NCI-H82 (cell line): ENCODE data around the gene IKBKE.
A peak's percentile ranks its signal among the peaks of the same experiment; 100 is the strongest.
"Not testable (repeated sequence)": the region's sequence is repeated elsewhere in the genome, so short reads cannot be mapped to it uniquely, and the experiment has no call there.

Experiments used
- DNase-seq: peaks from one replicate; lab custom pipeline; 2025; lab: John Stamatoyannopoulos, UW

IKBKE gene

DNA sequence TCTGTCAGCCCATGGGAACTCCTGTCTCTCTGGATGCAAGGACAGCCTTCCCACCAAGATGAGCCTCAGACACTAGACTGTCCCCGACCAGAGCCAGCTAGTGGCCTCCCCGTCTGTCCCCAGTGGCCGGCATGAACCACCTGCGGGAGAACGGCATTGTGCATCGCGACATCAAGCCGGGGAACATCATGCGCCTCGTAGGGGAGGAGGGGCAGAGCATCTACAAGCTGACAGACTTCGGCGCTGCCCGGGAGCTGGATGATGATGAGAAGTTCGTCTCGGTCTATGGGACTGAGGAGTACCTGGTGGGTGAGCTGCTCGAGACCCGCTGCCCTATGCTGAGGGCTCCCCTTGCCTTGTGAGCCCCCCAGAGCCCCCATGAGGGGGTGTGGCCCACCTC is 5.8 kb downstream of the IKBKE start:
- DNase-seq, result no peak

GRCh38 chr1:206476591-206476990 is 6.3 kb downstream of the IKBKE start:
- DNase-seq, result peak; percentile 60

DNA sequence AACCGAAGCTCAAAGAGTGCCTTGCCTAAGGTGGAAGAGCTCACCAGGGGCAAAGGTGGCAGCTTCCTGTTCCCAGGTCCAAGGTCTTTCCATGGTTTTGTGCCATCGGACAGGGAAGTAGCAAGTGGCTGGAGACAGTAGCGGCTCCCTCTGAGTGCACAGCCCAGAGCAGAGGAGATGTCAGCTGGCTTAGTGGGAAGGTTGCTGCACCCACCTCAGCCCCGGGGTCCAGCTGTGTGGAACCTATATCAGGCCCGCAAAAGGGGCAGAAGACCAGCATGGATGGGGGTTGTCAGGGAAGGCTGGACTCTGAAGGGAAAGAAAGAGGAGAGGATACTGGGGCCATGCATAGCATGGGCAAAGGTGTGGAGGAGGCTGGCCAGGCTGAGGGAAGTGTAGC is 6.8 kb downstream of the IKBKE start:
- DNase-seq, result no peak

DNA sequence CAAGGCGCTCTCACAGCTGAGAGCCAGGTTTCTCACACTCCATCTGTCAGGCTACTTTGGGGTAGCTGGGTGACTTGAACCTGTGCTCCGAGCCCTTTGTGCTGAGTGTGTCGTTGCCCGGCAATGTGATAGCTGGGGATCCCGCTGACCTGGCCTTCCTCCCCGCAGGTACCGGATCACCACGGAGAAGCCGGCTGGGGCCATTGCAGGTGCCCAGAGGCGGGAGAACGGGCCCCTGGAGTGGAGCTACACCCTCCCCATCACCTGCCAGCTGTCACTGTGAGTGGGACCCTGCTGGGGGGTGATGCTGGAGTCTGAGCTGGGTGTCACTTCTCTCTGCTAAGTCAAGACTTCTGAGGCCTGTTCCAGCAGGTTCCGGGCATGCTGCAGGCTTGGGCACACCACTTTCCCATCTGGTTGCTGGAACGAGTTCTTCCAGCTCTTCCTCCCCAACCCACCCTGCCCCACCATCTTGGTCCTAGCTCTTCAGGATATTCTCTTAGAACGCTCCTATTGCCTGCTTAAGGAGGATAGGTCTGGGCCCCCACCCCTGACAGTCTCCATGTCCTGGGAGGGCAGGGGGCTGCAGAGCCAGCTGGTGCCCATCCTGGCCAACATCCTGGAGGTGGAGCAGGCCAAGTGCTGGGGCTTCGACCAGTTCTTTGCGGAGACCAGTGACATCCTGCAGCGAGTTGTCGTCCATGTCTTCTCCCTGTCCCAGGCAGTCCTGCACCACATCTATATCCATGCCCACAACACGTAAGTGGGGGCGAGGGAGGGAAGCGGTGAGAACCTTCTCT is 7.5 kb downstream of the IKBKE start:
- no peak for DNase-seq

GRCh38 chr1:206478746-206479145 is 8.5 kb downstream of the IKBKE start:
- DNase-seq, result no peak

- peak; percentile 93 for DNase-seq
Observed at GRCh38 chr1:206479183-206480125, 9.2 kb downstream of the IKBKE start.

GRCh38 chr1:206480211-206480610 is 9.9 kb downstream of the IKBKE start:
- no peak for DNase-seq

DNA sequence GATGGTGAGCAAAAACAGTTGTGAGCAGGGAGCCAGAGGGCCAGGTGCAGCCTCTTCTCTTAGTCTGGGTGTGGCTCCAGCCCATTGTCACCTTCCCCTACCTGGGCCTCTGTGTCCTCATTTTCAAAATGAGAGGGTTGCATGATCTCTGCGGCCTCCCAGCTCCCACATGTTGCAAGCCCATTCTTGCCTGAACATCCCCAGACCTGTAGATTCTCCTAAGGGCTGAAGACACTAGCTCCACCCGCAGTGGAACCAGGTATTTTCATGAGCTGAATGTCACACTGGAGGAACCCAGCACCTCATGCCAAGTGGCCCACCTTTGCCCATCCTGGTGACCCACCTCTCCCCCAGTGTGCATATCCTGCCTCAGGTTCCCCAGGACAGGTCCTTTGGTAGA is 12.3 kb downstream of the IKBKE start:
- DNase-seq, result no peak

- DNase-seq, result not testable (repeated sequence)
Observed at GRCh38 chr1:206483864-206484263, 13.6 kb downstream of the IKBKE start.

DNA sequence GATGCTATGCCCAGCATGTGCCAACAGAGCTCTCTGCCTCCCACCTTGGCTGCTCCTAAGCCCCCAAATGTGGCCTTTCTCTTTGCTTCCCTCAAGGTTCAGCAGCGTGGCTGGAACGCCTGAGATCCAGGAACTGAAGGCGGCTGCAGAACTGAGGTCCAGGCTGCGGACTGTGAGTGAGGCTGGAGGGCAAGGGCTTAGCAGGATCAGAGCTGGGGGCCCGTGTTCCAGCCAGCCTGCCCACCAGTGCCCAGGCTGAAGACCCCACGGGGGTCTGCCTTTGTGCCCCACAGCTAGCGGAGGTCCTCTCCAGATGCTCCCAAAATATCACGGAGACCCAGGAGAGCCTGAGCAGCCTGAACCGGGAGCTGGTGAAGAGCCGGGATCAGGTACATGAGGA is 14.6 kb downstream of the IKBKE start:
- no peak for DNase-seq

DNA sequence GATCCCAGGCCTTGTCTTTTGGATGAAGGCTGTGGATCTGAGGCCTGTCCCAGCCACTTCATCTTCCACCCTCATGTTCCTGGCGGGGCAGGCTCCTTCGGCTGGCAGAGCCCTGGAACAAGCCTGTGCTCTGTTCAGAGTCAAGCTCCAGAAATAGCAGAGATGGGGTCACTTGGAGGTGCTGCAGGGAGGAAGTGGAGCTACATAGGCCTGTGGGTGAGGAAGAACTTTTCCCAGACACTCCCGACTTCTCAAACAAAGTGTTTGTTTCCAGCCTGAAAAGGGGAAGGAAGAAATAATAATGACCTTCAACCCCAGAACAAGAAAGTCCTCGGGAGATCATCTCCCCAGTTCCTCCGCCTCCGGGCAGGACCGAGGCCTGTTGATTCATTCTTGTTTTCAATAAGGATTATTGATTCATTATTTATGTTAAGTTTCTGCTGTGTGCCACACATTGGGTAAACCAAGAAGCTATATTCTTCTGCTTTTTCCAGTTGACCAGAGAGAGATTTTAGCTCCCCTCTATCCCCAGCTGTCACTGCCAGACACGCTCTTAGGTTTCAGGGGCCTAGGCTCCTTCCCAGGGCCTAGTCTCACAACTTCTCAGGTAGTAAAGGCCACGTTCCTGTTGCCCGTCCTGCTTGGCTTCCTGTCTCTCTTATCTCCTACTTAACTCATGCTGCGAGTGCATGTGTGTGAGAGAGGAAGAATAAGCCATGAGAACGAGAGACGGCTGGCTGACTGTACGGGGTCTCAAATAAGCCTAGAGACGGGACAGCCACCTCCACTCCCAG is 16.9 kb downstream of the IKBKE start:
- DNase-seq, result no peak

DNA sequence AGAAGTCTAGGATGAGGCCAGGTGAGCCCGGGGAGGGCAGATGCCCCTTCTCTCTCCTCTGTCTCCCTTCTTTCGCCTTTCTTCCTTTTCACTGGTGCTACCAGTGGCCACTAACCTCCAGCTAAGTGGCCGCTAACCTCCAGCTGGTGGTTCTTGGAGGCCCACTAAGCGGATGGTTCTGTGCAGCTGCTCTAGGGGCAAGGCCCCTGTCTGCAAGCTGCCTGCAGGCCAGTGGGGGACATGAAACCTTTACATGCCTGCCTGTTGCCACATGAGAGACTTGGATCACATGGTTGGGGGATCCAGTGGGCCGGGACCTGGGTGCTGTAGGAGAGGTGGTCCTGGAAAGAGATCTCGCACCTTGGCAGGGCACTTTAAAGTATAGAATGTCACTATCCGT is 17.7 kb downstream of the IKBKE start:
- DNase-seq, result no peak

DNA sequence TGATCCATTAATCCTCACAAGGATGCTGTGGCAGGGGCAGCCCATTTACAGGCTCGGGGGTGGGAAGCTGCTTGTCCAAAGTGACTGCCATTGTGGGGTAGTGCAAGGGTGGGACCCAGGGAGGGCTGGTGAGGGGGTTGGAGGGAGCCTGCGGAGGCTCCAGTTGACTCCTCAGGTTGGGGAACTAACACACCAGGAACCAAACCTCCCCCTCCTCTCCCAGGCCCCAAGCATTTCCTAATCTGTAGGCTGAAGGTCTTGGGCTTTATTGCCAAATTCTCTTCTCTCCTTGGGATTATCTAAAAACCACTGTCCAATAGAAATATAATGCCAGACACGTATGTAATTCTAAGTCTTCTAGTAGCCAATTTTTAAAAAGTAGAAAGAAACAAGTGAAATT is 18.2 kb downstream of the IKBKE start:
- DNase-seq, result no peak

- DNase-seq, result peak; percentile 91
Observed at GRCh38 chr1:206489980-206490770, 19.9 kb downstream of the IKBKE start.

GRCh38 chr1:206490771-206491405 is 20.6 kb downstream of the IKBKE start:
- DNase-seq, result no peak

GRCh38 chr1:206491616-206492015 is 21.3 kb downstream of the IKBKE start:
- DNase-seq, result no peak

DNA sequence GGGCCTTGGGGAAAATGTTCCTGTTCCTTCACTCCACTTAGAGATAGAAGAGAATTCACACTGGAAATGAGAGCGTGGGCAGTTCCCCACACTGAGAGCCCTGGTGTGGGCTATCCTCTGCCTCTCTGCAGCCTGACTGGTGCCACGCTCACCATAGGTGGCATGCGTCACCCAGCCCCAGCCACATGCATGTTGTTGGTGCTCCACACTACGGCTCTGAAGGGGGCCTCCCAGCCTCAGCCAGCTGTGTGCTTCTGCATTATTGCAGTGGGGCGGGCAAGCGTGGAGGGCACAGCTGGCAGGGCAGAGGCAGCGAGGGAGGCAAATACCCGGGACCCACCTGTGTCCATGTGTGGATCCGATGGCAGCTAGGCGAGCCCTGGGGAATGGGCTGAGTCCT is 22.3 kb downstream of the IKBKE start:
- no peak for DNase-seq

DNA sequence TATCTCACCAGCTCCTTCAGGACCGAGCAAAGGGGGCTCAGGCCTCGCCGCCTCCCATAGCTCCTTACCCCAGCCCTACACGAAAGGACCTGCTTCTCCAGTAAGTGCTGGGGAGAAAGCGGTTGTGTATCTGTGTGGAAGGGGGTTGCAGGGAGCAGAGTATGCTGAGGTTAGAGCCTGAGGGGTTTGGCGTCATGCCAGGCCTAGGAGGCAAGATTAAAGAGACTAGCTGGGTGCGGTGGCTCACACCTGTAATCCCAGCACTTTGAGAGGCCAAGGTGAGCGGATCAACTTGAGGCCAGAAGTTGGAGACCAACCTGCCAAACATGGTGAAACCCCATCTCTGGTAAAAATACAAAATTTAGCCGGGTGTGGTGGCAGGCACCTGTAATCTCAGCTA is 23.0 kb downstream of the IKBKE start:
- peak; percentile 22 for DNase-seq

DNA sequence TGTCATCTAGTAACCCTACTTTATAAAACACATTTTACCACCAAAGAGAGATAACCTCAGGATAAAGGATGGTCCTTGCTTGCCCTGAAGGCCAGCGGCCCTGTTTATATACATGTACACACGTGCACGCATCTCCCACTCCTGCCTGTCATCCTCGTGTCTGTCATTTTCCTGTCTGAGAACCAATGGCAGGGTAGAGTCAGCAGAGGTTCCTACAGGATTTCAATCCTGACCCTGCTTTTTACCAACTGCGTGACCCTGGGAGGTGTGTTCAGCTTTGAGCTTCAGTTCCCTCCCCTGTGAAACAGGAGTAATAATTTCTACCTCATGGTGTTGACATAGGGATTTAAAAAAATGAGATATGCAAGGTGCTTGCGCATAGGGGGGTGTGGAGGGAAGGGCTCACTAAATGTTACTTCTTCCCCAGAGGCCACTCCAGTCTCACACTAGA is 24.8 kb downstream of the IKBKE start:
- DNase-seq, result no peak

DNA sequence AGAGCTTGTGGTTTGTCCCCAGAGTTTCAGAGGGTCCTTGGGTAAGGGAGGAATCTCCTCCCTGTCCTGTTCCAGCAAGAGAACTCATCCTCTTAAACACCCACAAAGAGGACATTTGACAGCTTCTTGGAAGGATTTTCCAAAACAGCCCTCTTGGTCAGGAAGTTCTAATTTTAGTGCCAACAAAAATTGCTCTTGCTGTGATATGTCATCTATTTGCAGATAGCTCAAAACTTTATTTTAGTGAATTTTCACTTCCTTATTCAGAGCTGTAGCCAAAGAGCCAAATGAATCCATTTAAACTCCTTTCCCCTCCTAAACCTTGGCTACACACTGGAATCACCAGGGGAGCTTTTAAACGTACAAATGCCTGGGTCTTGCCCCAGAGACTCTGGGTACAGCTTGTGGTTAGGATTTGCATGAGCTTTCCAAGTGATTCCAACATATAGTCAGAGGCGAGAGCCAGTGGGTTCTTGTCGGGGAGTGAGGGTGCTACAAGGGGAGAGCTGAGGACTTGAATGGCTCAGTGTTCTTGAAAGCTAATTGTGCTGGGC is 25.3 kb downstream of the IKBKE start:
- no peak for DNase-seq
